Vagina (tissue), 2 donors: ENCODE measurements around the gene PPP2R3B. TPM values are rescaled to one million over a fixed set of nuclear protein-coding genes. Genes with fewer than 3 reads are reported as not detected.
"Not testable (repeated sequence)": the region's sequence is repeated elsewhere in the genome, so short reads cannot be mapped to it uniquely, and the experiment has no call there.

Source experiments
- DNase-seq, 2 donors: peaks; one replicate each; pipeline ENCODE4 v3.0.0-alpha.2; 2017; ENCODE audit errors: extremely low spot score in 2 of 2
- H3K27ac ChIP-seq: fragments of 200-600 bp; sonication (generic); one replicate; pipeline ENCODE4 v1.5.1; 2019
- H3K27me3 ChIP-seq: fragments of 200-600 bp; sonication (generic); one replicate; pipeline ENCODE4 v1.5.1; 2019
- H3K36me3 ChIP-seq, 2 donors: fragments of 200-600 bp; sonication (generic); one replicate each; pipeline ENCODE4 v1.5.1; 2017 to 2019
- H3K4me1 ChIP-seq: fragments of 200-600 bp; sonication (generic); one replicate; pipeline ENCODE4 v1.5.1; 2019
- H3K4me3 ChIP-seq, 2 donors: fragments of 200-600 bp; sonication (generic); 1 replicate in 1 of 2; 2 replicates in 1 of 2; pipeline ENCODE4 v1.5.1; 2016 to 2019
- H3K9me3 ChIP-seq: fragments of 200-600 bp; sonication (generic); one replicate; pipeline ENCODE4 v1.5.1; 2019
- CTCF ChIP-seq, 3 experiments: fragments of 450-650 bp in 2 of 3; fragments of 200-600 bp in 1 of 3; sonication (generic) in 1 of 3; IDR thresholded peaks; one replicate each; pipeline ENCODE4 v1.5.1; 2017 to 2019; ENCODE audit warnings: antibody characterized with exemption in 3 of 3, mild to moderate bottlenecking in 2 of 3, moderate library complexity in 2 of 3
- POLR2A ChIP-seq, 2 donors: fragments of 450-650 bp; IDR thresholded peaks; one replicate each; pipeline ENCODE4 v1.6.1; 2017; ENCODE audit warnings: antibody characterized with exemption in 2 of 2, mild to moderate bottlenecking in 2 of 2, moderate library complexity in 2 of 2
- POLR2AphosphoS5 ChIP-seq, 2 donors: sonication (generic); formaldehyde crosslinking; IDR thresholded peaks; one replicate each; pipeline ENCODE4 v1.9.0; 2017; ENCODE audit warnings: antibody characterized with exemption in 2 of 2, mild to moderate bottlenecking in 2 of 2, low read depth in 1 of 2; ENCODE audit not compliant: insufficient read depth in 1 of 2
- intact Hi-C: fragments of 100-400 bp; cut with DNase I; formaldehyde crosslinking; loops from one replicate; pipeline ENCODE4 v1.15.1; 2023
- total RNA-seq: library from RNA; depleted of rRNA; stranded (reverse); fragments of >200 nt; gene quantifications from one replicate; pipeline ENCODE4 v1.2.3, GENCODE V29; 2016

The PPP2R3B gene
- total RNA-seq, 1 donor from 2014 or later, result 28.5 TPM

- no peak for TF ChIP-seq CTCF (IDR thresholded peaks at IDR 0.05)
- TF ChIP-seq POLR2A (IDR thresholded peaks at IDR 0.05), result no peak
- TF ChIP-seq POLR2AphosphoS5 (IDR thresholded peaks at IDR 0.05; ENCODE audit: insufficient read depth in 1 of 2, low read depth in 1 of 2), result no peak
- Histone ChIP-seq H3K36me3 (no peaks in the 10 kb centered on the region), H3K9me3 (no peaks in the 10 kb centered on the region), H3K27me3 (no peaks in the 10 kb centered on the region), H3K4me1 (no peaks in the 10 kb centered on the region), H3K27ac (no peak overlapping the region), H3K4me3 (no peak overlapping the region)
- intact Hi-C loops, result no loop called here
- no peak for DNase-seq
These were observed 5.2 kb upstream of the PPP2R3B start for GRCh38 chrX:391717-392574.

- H3K4me1 ChIP-seq, result peaks cover 8% of the 10 kb centered on the region
- TF ChIP-seq POLR2A (IDR thresholded peaks at IDR 0.05) (no peak), POLR2AphosphoS5 (IDR thresholded peaks at IDR 0.05; ENCODE audit: insufficient read depth in 1 of 2, low read depth in 1 of 2) (no peak), CTCF (IDR thresholded peaks at IDR 0.05) (no peak)
- H3K36me3 ChIP-seq, result no peaks in the 10 kb centered on the region
- intact Hi-C loops, result no loop called here
- H3K9me3 ChIP-seq, result no peaks in the 10 kb centered on the region
- DNase-seq, result no peak
- no peaks in the 10 kb centered on the region for H3K27me3 ChIP-seq
- H3K4me3 ChIP-seq, result no peak overlapping the region
- no peak overlapping the region for H3K27ac ChIP-seq
These were observed 3.8 kb upstream of the PPP2R3B start for GRCh38 chrX:390459-390858.

- TF ChIP-seq CTCF (IDR thresholded peaks at IDR 0.05) (no peak), POLR2A (IDR thresholded peaks at IDR 0.05) (no peak), POLR2AphosphoS5 (IDR thresholded peaks at IDR 0.05; ENCODE audit: insufficient read depth in 1 of 2, low read depth in 1 of 2) (no peak)
- DNase-seq, result no peak
- H3K27ac ChIP-seq, result no peak overlapping the region
- no peaks in the 10 kb centered on the region for H3K9me3 ChIP-seq
- no peaks in the 10 kb centered on the region for H3K27me3 ChIP-seq
- peaks cover 9% of the 10 kb centered on the region for H3K4me1 ChIP-seq
- H3K4me3 ChIP-seq, result no peak overlapping the region
- H3K36me3 ChIP-seq, result no peaks in the 10 kb centered on the region
- intact Hi-C loops, result no loop called here
These were observed 2.3 kb upstream of the PPP2R3B start for GRCh38 chrX:389021-389441.

- no peaks in the 10 kb centered on the region for H3K27me3 ChIP-seq
- H3K27ac ChIP-seq, result peak overlapping the region; percentile 97
- intact Hi-C loops, result loop anchor here (2.0 kb wide), 1 partner anchor 69 kb away; the partner anchor contains the start of gene GTPBP6
- DNase-seq, result no peak
- peak overlapping the region; percentile 66 to 94 for H3K4me3 ChIP-seq
- no peaks in the 10 kb centered on the region for H3K36me3 ChIP-seq
- no peak for TF ChIP-seq CTCF (IDR thresholded peaks at IDR 0.05)
- TF ChIP-seq POLR2AphosphoS5 (IDR thresholded peaks at IDR 0.05; ENCODE audit: insufficient read depth in 1 of 2, low read depth in 1 of 2), result no peak
- no peak for TF ChIP-seq POLR2A (IDR thresholded peaks at IDR 0.05)
- peaks cover 9% of the 10 kb centered on the region for H3K4me1 ChIP-seq
- no peaks in the 10 kb centered on the region for H3K9me3 ChIP-seq
These were observed 1.0 kb upstream of the PPP2R3B start for GRCh38 chrX:387729-388128.

- Histone ChIP-seq H3K9me3 (no peaks in the 10 kb centered on the region), H3K27me3 (no peaks in the 10 kb centered on the region), H3K36me3 (no peaks in the 10 kb centered on the region), H3K27ac (peak overlapping the region; percentile 97), H3K4me1 (peaks cover 9% of the 10 kb centered on the region), H3K4me3 (peak overlapping the region; percentile 66 to 94)
- TF ChIP-seq CTCF (IDR thresholded peaks at IDR 0.05), result no peak
- TF ChIP-seq POLR2AphosphoS5 (IDR thresholded peaks at IDR 0.05; ENCODE audit: insufficient read depth in 1 of 2, low read depth in 1 of 2), result no peak
- TF ChIP-seq POLR2A (IDR thresholded peaks at IDR 0.05), result no peak
- intact Hi-C loops, result loop anchor here (2.0 kb wide), 1 partner anchor 68 kb away; the partner anchor contains the start of gene GTPBP6
- no peak for DNase-seq
These were observed 404 bp downstream of the PPP2R3B start for GRCh38 chrX:386239-386767.

- not testable (repeated sequence) for DNase-seq, H3K36me3 ChIP-seq, H3K9me3 ChIP-seq, H3K27me3 ChIP-seq, H3K27ac ChIP-seq, H3K4me1 ChIP-seq
- intact Hi-C loops, result loop anchor here (2.0 kb wide), 1 partner anchor 67 kb away; the partner anchor contains the start of gene GTPBP6
- peak overlapping the region; percentile 66 to 94 for H3K4me3 ChIP-seq
These were observed 971 bp downstream of the PPP2R3B start for GRCh38 chrX:385736-386135.
